NCI-H82 treated with DMSO at 0.1 percent for 48 hours (cell line): ENCODE data around the gene ACKR1.
A peak's percentile ranks its signal among the peaks of the same experiment; 100 is the strongest.

Source experiments
- DNase-seq: peaks from one replicate; lab custom pipeline; 2025; ENCODE audit not compliant: unreplicated experiment; lab: John Stamatoyannopoulos, UW

The ACKR1 gene

DNA sequence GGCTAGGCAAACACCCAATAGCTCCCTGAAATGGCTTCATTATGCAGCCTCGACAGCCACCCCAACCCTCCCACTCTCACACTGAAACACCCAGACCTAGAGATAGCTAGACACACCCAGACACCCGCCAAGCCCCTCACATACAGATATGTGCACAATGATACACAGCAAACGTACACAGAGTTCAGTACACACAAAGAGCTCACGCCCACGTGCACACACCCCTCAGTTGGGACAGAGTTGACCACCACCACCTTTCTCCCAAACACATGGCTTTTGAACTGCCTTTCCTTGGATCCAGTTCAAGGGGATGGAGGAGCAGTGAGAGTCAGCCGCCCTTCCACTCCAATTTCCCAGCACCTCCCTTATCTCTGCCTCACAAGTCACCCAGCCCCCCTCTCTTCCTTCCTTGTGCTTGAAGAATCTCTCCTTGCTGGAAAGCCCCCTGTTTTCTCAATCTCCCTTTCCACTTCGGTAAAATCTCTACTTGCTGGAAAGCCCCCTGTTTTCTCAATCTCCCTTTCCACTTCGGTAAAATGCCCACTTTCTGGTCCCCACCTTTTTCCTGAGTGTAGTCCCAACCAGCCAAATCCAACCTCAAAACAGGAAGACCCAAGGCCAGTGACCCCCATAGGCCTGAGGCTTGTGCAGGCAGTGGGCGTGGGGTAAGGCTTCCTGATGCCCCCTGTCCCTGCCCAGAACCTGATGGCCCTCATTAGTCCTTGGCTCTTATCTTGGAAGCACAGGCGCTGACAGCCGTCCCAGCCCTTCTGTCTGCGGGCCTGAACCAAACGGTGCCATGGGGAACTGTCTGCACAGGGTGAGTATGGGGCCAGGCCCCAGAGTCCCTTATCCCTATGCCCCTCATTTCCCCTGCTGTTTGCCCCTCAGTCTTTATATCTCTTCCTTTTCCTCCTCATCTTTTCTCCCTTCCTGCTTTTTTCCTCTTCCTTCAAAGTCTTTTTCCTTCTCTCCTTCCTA is at the start of gene ACKR1:
TSS of gene ACKR1 (plus strand) at position 715 of the 981 bp plus-strand sequence. CDS start at position 800, 85 bp downstream.
- no peak for DNase-seq

- peak; percentile 77 for DNase-seq
Measured at GRCh38 chr1:159161001-159161718, 43.5 kb upstream of the ACKR1 start.

DNA sequence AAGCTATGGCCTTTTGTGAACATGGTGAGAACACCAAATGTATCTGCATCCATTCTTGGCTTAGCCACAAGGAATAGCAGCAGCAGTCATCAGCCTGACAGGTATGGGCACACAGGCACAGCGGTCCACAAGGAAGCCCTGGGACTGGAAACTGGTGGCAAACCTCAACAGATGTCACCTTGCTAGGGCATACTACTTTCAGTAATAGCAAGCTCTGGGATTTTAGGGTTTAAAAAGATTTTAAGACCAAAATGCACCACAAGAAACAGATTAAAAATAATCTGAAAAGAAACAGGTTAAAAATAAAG is 43.0 kb upstream of the ACKR1 start:
- DNase-seq, result no peak

- DNase-seq, result no peak
Measured at GRCh38 chr1:159162516-159163265, 42.0 kb upstream of the ACKR1 start.

DNA sequence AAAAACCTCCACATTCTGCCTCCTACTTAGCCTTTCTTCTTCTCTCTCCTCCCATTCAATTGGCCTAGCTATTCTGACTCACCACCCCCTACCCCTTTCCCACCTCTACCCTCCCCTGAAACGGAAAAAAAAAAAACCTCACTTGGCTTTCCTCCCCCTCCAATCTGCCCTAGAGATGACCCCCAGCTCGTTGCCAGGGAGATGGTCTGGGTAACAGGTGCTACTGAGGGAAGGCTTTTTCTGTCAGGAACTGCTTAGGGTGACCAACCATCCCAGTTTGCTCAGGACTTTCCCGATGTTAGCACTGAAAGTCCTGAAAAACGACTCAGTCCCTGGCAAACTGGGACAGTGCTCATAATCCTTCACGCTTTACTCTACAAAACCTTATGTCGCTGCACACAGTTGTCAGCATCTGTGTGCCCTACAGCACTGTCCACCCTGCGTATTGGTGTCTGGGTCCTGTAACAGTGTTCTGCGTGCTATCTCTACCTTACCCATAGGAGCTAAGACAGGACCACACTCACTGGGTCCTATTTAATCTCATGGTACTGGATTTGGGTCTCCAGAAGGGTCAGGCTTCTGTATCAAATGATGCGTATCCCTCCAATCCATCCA is 41.0 kb upstream of the ACKR1 start:
- DNase-seq, result no peak

DNA sequence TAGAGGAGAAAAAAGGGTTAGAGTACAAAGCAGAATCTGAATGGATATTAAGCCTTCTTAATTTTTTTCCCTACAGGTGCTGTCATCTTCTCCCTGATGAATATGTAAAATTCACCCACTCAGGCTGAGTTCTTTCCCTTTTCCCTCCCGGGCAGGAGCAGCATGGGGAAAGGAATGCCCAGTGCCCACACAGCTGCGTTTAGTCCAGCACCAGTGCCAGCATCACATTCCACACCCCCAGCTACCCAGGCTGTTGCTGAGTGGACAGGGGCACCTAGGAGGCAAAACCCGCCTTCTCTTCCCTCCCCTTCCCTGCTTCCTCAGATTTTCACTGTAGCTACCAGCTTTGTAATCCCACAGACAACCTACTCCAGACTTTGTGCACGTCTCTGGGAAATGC is 36.6 kb upstream of the ACKR1 start:
- DNase-seq, result no peak

- no peak for DNase-seq
Measured at GRCh38 chr1:159170639-159171038, 34.0 kb upstream of the ACKR1 start.

DNA sequence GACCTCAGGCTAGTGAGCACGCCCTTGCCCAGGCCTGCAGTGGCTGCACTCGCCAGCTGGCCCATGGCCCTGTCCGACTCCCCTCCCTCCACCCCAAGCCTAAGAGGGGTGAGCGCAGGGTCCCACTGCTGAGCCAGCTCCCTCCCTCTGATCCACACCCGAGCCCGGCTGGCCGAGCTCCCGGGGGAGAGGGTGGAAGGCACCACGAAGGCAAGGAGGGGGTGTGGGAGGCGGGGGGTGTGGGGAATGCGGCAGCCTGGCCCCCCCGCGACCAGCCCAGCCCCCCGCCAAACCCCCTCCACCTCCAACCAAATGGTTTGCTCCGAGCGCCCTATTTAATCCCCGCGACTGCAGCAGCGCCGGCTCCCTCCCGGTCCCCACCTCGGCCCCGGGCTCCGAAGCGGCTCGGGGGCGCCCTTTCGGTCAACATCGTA is 33.4 kb upstream of the ACKR1 start, which contains the start of gene CADM3:
TSS of gene CADM3 (plus strand) at position 362 of the 434 bp plus-strand sequence. CDS start 151 bp downstream, outside the sequence.
- DNase-seq, result peak; percentile 53

GRCh38 chr1:159171688-159172501 is 32.8 kb upstream of the ACKR1 start:
- peak; percentile 25 for DNase-seq

DNA sequence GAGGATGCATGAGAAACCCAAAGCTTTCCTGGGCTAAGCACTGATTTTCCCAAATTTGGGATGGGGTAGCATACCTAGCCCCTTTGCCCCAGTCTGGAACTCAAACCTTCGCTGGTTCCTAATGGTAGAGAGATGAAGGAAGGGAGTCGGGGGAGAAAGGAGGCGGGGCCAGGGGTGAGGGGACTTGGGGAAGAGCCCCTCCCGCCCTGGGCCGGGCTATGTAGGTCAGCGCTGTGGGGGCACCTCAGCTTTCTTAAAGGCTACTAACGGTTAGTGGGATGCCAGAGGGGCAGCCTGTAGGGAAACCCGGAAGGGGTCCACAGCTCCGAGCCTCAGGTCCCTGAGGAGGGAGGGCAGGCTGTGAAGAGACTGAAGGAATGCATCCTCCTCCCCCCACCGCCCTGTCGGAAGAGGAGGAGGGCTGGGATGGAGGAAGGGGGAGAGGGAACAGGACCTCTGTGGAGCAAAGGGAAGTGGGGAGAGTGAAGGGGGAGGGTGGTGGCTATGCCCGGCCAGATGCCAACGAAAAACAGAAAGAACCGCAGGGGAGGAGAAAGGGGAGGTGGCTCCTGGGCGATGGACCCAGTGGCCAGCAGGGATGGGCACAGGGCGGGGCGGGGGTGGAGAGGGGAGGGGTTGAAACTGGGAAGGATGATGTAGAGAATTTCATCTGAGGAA is 31.9 kb upstream of the ACKR1 start:
- no peak for DNase-seq

DNA sequence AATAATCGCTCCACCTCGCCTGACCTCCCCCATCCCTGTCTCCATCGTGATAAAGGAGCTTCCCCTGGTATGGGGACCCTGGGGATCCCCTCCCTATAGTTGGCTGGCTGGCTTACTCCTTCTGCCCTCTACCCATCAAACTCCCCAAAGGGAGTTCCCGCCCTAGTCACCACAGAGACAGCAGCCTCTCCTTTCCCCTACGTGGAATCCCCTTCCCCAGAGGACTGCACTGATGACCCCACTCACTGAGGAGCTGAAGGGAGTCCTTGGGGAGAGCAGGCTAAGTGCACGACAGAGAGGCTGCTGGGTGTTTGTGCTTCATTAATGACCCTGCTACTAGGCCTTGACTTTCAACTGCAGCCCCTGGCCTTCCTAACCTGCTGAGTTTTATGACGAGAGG is 31.4 kb upstream of the ACKR1 start:
- no peak for DNase-seq

DNA sequence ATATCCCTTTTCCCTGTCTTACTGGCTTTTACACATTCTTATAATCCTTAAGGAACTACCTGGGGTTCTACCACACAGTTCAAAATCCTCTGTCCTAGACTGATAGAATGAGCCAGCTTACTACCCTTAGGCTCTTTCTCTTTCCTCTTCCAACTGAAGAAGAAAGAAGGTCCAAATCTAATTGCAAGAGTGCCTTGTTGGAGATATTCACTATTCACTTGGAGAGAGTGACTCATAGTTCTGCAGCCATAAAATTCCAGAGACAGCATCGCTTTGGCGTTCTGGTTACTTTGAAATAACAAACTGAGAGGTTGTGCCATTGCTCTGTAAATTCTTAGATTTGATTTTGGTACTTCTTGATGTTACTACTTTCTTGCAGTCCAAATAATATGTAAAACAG is 29.1 kb upstream of the ACKR1 start:
- DNase-seq, result no peak

GRCh38 chr1:159177272-159177907 is 27.3 kb upstream of the ACKR1 start:
- DNase-seq, result no peak

DNA sequence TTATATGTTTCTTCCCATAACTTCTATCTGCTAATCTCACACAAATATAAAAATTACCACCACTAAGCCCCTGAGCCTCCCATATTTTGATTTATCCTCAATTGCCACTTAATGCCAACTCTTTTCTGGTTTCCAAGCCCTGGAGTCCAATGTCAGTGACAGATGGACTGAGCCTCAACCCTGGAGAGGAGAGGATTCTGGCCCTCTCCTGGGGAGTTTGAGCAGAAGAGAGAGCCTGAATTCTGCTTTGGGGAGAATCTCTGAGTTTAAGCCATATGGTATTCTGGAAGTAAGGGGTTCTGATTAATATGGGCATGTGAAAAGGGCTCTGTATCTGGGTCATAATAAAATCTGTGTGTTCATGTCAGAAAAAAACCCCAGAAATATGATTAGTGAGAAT is 24.8 kb upstream of the ACKR1 start:
- no peak for DNase-seq

DNA sequence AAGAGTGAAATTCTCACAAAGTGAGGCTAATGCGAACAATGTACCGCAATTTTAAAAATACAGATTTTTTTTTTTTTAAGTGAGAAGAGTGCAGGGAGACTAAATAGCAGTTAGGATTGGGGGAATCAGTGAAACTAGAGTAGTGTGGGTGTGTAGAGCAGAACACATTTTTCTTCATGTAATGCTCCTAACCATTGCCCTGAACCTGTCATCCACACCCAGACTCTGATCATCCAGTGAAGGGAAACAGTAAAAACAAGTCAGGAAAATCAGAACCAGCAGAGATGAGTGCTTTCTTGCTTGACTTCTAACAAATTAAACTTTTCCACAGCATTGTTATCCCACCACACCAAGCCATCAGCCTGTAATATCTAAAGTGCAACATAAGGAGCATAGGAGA is 24.2 kb upstream of the ACKR1 start:
- no peak for DNase-seq

- DNase-seq, result no peak
Measured at GRCh38 chr1:159181328-159182024, 23.2 kb upstream of the ACKR1 start.

GRCh38 chr1:159184201-159184600 is 20.5 kb upstream of the ACKR1 start:
- no peak for DNase-seq

DNA sequence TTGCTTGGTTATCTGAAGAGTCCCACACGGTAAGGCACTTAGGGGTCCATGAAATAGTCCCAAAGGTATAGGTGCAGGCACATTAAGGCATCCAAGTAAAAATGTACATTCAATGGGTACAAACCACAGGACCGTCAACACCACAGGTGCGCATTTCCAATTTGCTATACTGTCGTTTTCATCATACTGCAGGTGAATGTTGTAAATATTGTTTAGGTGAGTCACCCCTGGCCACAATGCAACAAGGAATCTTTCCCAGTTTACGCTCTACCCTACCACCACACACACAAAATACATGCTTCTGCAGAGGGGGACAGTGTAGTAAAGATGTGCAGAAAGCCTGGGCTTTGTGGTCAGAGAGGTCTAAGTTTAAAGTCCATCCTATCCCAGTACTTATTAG is 19.6 kb upstream of the ACKR1 start:
- DNase-seq, result no peak
